Activated naive CD4-positive, alpha-beta T cell treated with anti-CD3 and anti-CD28 coated beads, Interleukin-2, amount 50 U/mL, for 24 hours (primary cell): ENCODE measurements around the gene TMEM145.
A peak's percentile ranks its signal among the peaks of the same experiment; 100 is the strongest.

Source experiments
- H3K27ac Mint-ChIP-seq: one replicate; pipeline ENCODE4 v1.8.0; 2021; ENCODE audit warnings: mild to moderate bottlenecking, mixed read lengths
- H3K27me3 Mint-ChIP-seq: one replicate; pipeline ENCODE4 v1.8.0; 2021; ENCODE audit warnings: mixed read lengths
- H3K36me3 Mint-ChIP-seq: one replicate; pipeline ENCODE4 v1.8.0; 2021; ENCODE audit warnings: mixed read lengths
- H3K4me1 Mint-ChIP-seq: one replicate; pipeline ENCODE4 v1.8.0; 2021; ENCODE audit warnings: mixed read lengths
- H3K4me3 Mint-ChIP-seq: one replicate; pipeline ENCODE4 v1.8.0; 2021; ENCODE audit warnings: mild to moderate bottlenecking, mixed read lengths
- H3K9me3 Mint-ChIP-seq: one replicate; pipeline ENCODE4 v1.8.0; 2021; ENCODE audit warnings: mixed read lengths

Gene TMEM145

DNA sequence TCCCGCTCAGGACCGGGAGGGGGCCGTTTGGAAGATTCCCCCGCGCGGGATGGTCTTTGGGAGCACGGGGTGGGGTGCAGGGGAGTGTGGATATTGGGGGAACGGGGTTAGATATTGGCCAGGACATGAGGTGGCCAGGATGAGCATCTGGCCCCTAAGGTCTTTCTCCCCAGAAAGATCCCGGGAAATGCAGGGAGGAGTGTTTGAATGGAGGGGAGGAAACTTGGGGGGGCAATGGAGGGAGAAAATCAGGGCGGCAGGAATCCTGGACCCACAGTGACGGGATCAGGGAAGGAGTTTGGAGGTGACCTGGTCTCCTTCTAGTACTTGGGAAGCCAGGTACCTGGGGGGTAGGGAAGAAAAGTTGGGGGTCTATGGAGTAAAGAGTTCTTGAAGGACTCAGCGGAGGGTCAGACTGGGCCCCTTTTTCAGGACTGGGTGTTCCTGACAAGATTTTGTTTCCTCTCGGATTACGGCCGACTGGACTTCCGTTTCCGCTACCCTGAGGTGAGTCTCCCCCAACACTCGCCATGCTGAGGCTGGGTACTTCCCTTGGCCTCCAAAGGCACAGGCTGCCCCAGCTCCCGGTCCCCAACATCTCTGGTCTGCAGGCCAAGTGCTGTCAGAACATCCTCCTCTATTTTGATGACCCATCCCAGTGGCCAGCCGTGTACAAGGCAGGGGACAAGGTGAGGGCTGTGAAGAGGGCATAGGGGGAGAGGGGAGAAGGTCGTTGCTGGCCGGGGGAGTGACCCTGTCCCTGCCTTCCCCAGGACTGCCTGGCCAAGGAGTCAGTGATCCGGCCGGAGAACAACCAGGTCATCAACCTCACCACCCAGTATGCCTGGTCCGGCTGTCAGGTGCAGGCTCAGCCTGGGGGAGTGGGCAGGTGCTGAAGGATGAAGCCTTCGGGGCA, 989 bp downstream of the TMEM145 start:
- Mint-ChIP-seq H3K4me3 (peak overlapping the region; percentile 63), H3K27me3 (peaks cover 20% of the 10 kb centered on the region), H3K9me3 (no peaks in the 10 kb centered on the region), H3K36me3 (no peaks in the 10 kb centered on the region), H3K27ac (no peak overlapping the region), H3K4me1 (peaks cover 11% of the 10 kb centered on the region)

DNA sequence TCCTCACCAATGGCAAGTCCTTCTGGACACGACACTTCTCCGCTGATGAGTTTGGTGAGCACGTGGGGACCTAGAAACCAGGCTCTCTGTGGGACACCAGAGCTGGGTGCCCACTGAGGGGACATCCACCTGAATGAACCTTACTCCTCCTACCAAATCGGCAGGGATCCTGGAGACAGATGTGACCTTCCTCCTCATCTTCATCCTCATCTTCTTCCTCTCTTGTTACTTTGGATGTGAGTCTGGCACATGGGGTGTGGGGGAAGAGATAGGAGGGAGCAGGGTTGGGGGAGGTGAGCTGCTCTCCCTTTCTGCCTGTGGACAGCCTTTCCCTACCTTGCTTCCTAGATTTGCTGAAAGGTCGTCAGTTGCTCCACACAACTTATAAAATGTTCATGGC, 1.9 kb downstream of the TMEM145 start:
- Mint-ChIP-seq H3K27me3 (peaks cover 20% of the 10 kb centered on the region), H3K36me3 (no peaks in the 10 kb centered on the region), H3K4me3 (no peak overlapping the region), H3K27ac (no peak overlapping the region), H3K4me1 (peaks cover 11% of the 10 kb centered on the region), H3K9me3 (no peaks in the 10 kb centered on the region)

DNA sequence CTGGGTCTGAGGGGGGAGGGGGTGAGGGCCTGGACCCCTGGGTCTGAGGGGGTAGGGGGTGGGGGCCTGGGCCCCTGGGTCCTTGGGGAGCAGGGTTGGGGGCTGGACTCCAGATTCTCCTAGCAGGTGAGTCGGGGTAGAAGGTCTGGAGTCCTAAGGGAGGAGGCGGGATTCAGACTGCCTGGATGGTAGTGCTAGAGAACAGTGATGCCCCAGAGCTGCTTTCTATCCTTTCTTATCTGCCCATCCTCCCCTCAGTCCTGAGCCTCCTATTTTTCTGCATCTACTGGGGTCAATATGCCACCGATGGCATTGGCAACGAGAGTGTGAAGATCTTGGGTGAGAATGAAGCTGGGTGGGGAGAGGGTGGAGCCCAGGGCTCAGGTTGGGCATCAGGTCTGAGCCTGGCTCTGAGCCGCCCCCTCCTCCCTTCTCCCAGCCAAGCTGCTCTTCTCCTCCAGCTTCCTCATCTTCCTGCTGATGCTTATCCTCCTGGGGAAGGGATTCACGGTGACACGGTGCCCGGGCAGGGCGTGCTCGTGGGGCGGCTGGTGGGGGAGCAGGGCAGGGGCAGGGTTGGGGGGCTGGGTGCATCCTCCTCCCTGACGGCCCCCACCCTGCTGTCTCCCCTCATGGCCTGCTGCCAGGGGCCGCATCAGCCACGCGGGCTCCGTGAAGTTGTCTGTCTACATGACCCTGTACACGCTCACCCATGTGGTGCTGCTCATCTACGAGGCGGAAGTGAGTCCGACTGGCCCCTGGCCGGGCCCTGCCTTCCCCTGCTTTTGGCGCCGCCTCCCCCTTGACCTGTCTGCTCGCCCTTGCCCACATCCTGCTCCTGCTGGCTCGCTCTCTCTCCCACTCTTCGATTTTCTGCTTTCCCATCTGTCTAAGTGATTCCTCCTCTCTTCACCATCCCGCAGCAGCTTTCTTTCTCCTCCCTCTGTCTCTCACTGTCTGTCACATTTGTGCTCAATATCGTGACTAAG, 3.4 kb downstream of the TMEM145 start:
- H3K9me3 Mint-ChIP-seq = no peaks in the 10 kb centered on the region
- peaks cover 11% of the 10 kb centered on the region for H3K4me1 Mint-ChIP-seq
- H3K36me3 Mint-ChIP-seq = no peaks in the 10 kb centered on the region
- H3K27me3 Mint-ChIP-seq = peaks cover 20% of the 10 kb centered on the region
- no peak overlapping the region for H3K27ac Mint-ChIP-seq
- no peak overlapping the region for H3K4me3 Mint-ChIP-seq

DNA sequence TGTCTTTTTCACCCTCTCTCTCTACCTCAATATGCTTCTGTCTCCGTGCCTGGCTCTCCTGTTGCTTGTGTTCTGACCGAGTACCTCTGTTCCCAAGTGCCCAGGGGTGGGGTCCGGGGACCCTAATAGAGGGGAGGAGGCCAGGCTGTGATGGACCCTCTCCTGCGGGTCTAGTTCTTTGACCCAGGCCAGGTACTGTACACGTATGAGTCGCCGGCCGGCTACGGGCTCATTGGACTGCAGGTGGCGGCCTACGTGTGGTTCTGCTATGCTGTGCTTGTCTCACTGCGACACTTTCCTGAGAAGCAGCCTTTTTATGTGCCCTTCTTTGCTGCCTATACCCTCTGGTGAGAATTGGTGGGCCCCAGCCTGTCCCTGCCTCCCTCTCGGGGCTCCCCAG, 4.4 kb downstream of the TMEM145 start:
- no peak overlapping the region for H3K27ac Mint-ChIP-seq
- no peaks in the 10 kb centered on the region for H3K9me3 Mint-ChIP-seq
- no peaks in the 10 kb centered on the region for H3K36me3 Mint-ChIP-seq
- H3K4me1 Mint-ChIP-seq = peaks cover 11% of the 10 kb centered on the region
- H3K4me3 Mint-ChIP-seq = no peak overlapping the region
- H3K27me3 Mint-ChIP-seq = peaks cover 15% of the 10 kb centered on the region

DNA sequence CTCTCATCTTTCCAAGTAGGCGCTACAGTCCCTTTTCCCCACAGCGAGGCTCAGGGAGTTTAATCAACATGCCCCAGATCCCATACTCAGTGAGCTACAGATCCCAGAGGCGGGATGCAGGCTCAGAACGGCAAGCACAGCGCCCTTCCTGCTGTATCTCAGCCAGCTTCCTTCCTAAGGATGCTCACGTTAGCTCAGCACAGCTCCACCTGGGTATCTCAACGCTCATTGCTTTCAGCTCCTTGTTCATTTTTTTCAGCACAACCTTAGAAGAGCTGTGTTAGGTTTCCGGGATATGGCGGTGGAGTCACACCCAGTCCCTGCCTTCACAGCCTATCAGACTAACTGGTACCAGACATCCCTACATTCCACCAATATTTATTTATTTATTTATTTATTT, 9.2 kb downstream of the TMEM145 start:
- peaks cover 16% of the 10 kb centered on the region for H3K4me1 Mint-ChIP-seq
- H3K27ac Mint-ChIP-seq = no peak overlapping the region
- no peaks in the 10 kb centered on the region for H3K36me3 Mint-ChIP-seq
- H3K9me3 Mint-ChIP-seq = no peaks in the 10 kb centered on the region
- no peak overlapping the region for H3K4me3 Mint-ChIP-seq
- peaks cover 8% of the 10 kb centered on the region for H3K27me3 Mint-ChIP-seq

DNA sequence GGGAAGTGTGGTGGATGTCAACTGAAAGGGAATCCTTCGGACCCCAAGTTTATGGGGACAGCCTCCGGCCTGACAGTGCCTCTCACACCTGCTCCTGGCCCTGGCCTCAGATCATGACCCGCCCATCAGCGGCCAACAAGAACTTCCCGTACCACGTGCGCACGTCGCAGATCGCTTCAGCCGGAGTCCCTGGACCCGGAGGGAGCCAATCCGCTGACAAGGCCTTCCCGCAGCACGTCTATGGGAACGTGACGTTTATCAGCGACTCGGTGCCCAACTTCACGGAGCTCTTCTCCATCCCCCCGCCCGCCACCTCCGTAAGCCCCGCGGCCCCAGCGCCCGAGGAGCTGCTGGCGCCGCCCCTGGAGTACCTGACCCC, 10.4 kb downstream of the TMEM145 start:
- Mint-ChIP-seq H3K27ac (no peak overlapping the region), H3K4me1 (peaks cover 23% of the 10 kb centered on the region), H3K9me3 (no peaks in the 10 kb centered on the region), H3K36me3 (no peaks in the 10 kb centered on the region), H3K27me3 (peaks cover 8% of the 10 kb centered on the region), H3K4me3 (no peak overlapping the region)

DNA sequence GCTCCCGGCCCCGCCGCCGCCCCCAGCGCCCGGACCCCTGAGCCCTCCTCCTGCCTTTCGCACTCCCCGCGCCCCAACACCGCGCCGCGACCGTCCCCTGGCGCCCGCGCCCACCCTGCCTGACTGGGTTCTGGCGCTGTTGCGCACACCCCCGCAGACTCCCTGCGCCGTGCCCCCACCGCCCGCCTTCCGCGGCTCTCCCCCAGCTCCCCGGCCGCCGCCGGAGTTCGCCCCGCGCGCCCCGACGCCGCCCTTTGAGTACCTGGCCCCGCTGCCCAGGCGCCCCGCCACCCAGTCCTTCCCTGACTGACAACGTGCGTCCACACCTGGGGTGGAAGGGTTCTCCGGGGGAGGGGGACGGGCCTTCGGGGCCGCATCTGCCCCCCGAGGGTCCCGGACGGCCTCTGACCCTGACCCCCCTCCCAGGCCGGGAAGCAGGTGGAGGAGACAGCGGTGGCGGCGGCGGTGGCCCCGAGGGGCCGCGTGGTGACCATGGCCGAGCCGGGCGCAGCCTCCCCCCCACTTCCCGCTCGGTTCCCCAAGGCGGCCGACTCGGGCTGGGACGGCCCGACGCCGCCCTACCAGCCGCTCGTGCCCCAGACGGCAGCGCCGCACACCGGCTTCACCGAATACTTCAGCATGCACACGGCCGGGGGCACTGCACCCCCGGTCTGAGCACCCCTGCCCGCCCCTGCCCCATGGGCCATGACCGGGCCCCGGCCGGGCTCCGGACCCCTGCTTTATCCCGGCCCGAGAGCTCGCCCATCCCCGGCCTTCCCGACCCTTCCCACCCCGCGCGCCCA, 10.9 kb downstream of the TMEM145 start:
- Mint-ChIP-seq H3K36me3 (no peaks in the 10 kb centered on the region), H3K4me1 (peaks cover 23% of the 10 kb centered on the region), H3K27ac (no peak overlapping the region), H3K9me3 (no peaks in the 10 kb centered on the region), H3K27me3 (peaks cover 8% of the 10 kb centered on the region), H3K4me3 (peak overlapping the region; percentile 4)

DNA sequence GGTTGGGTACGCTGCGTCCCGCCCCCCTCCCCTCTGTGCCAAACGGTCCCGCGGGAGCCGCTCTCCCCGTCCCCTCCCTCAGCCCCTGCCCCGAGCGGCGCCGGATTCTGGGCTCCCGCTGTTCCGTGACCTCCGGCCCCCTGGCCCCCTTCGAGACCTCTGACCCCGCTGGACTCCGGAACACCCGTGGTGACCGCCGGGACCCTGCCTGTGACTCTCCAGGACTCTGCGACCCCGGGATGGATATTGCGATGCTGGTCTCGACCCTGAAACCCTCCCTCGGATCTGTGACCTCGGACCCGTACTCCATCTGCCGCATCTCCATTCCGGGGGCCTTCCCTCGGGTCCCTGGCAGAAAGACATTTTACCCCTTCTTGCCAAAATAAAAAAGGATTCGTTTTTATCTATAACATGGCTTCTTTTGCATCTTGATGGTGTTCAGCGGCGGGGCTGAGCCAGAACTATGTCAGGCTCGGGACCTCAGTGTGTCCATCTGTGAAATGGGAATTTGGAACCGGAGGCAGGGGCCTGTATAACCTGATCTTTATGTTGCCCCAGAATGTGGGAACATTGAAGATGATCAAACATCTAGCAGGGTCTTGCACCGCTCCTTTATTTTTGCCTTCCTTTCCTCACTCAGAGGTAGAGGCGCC, 11.7 kb downstream of the TMEM145 start:
- H3K36me3 Mint-ChIP-seq = no peaks in the 10 kb centered on the region
- H3K27ac Mint-ChIP-seq = peak overlapping the region; percentile 85
- peak overlapping the region; percentile 91 for H3K4me3 Mint-ChIP-seq
- H3K27me3 Mint-ChIP-seq = peaks cover 8% of the 10 kb centered on the region
- H3K4me1 Mint-ChIP-seq = peaks cover 23% of the 10 kb centered on the region
- H3K9me3 Mint-ChIP-seq = no peaks in the 10 kb centered on the region

DNA sequence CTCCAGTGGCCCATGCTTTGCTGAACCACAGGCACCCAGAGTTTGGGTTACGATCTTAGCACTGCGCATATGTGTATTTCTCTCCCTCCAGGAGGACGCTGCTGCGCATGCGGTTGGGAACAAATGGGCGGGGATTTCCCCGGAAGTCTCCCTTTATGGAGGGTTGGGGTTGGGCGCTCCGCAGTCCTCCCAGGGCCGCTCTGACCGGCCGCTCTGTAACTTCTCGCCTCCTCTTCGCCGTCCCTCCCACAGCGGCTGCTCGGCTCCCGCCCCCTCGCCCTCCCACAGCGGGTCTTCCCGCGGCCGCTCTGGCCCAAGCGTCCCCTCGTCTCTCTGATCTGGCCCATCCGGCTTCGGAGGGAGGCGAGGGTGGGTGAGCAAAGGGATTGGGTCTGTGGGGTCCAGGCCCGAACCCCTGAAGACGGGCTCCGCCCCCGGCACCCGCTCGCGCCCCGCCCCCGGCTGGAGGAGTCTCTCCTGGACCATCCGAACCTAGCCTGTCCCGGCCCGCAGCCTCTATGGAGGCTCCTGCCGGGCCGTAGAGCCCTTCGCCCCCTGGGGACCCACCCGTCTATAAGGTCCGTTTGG, 12.3 kb downstream of the TMEM145 start, which contains the start of gene MEGF8:
TSS of gene MEGF8 (plus strand) at position 328 of the 588 bp plus-strand sequence. CDS start 609 bp downstream, outside the sequence.
- Mint-ChIP-seq H3K27me3 (peaks cover 8% of the 10 kb centered on the region), H3K9me3 (no peaks in the 10 kb centered on the region), H3K36me3 (no peaks in the 10 kb centered on the region), H3K27ac (peak within 1 kb of the TSS; percentile 85), H3K4me3 (peak within 1 kb of the TSS; percentile 91), H3K4me1 (peaks cover 23% of the 10 kb centered on the region)

DNA sequence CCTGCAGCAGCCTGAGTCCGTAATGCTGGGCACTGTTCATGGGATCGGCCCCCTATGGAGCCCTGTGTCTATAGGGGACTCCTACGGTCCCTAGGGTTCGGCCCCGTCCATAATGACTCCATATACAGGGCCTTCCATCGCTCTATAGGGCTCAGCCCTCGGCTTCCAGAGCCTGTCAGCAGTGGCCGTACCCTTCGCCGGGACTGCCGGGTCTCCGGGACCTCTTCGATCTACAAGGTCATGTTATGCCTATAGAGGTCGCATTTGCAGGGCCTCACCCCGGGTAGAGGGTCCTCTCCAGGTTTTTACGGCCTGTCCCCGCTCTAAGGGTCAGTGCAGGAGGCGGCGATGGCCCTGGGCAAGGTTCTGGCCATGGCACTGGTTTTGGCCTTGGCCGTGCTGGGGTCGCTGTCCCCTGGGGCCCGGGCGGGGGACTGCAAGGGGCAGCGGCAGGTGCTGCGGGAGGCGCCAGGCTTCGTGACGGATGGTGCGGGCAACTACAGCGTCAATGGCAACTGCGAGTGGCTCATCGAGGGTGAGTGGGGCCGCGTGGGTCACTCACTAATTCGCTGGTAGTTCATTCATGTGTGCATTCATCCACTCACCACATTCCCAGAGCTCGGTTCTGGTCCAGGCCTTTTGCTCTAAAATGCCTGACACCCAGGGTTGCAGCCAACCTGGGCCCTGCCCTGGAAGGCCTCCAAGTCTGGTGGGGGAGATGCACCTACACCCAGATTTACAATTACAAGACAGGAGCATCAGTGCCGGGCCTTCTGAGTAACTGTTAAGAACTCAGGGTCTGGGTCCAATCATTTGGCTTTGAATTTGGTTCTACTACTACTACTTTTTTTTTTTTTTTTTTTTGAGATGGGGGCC, 13.0 kb downstream of the TMEM145 start:
- Mint-ChIP-seq H3K4me1 (peaks cover 23% of the 10 kb centered on the region), H3K27me3 (peaks cover 8% of the 10 kb centered on the region), H3K36me3 (no peaks in the 10 kb centered on the region), H3K27ac (peak overlapping the region; percentile 51), H3K9me3 (no peaks in the 10 kb centered on the region), H3K4me3 (peak overlapping the region; percentile 91)

DNA sequence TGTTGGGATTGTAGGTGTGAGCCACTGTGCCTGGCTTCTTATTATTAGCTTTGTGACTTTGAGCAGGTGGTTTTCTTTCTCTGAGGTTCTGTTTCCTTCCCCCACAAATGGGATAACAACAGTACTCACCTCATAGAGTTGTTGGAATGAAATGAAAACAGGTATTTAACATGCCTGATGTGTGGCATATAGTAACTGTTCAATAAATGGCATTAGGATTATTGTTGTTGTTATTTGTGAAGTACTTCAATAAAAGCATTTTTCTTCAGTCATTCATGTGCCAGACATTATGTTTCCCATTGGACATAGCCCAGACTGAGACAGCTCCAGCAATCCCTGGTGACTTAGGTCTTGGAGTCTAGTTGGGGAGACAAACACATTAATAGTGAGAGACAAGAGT, 13.9 kb downstream of the TMEM145 start:
- no peaks in the 10 kb centered on the region for H3K36me3 Mint-ChIP-seq
- no peaks in the 10 kb centered on the region for H3K9me3 Mint-ChIP-seq
- H3K27me3 Mint-ChIP-seq = peaks cover 8% of the 10 kb centered on the region
- H3K4me1 Mint-ChIP-seq = peaks cover 23% of the 10 kb centered on the region
- peak overlapping the region; percentile 91 for H3K4me3 Mint-ChIP-seq
- no peak overlapping the region for H3K27ac Mint-ChIP-seq

DNA sequence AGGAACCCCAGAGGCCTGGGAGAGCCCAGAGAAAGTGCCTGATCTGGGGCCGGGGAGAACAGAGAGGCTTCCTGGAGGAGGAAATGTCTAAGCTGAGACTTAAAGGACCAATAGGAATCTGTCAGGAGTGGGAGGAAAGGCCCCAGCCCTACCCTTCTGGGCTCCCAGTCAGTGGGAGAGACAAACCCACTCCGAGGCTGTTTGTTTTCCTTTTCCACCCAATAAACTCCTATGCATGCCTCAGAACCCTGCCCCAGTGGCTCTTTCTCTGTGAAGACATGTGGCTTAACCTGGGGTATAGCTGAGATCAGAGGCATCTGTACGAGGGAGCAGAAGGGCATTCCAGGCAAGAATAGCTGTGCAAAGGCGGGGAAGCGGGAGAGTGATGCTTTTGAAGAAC, 14.3 kb downstream of the TMEM145 start:
- Mint-ChIP-seq H3K9me3 (no peaks in the 10 kb centered on the region), H3K36me3 (no peaks in the 10 kb centered on the region), H3K4me1 (peaks cover 23% of the 10 kb centered on the region), H3K27me3 (peaks cover 8% of the 10 kb centered on the region), H3K27ac (no peak overlapping the region), H3K4me3 (peak overlapping the region; percentile 91)

DNA sequence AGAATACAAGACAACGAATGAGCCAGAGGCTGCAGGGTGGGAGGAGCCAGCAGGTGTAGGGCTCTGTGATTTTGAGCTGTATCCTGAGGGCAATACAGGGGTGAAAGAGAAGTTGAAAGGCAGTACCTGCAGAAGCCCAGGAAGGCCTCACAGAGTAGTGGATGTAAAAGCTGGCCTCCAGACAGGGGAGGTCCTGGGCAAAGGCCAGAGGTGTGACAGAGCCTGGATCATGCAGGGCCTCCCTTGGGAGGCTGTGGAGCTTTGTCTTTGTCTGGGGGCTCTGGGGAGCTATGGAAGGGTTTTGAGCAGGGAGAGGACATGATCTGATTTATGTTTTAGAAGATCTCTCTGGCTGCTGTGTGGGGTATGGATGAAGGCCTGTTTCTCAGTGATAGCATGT, 15.0 kb downstream of the TMEM145 start:
- no peaks in the 10 kb centered on the region for H3K9me3 Mint-ChIP-seq
- no peak overlapping the region for H3K27ac Mint-ChIP-seq
- no peak overlapping the region for H3K4me3 Mint-ChIP-seq
- peaks cover 7% of the 10 kb centered on the region for H3K27me3 Mint-ChIP-seq
- no peaks in the 10 kb centered on the region for H3K36me3 Mint-ChIP-seq
- peaks cover 23% of the 10 kb centered on the region for H3K4me1 Mint-ChIP-seq

DNA sequence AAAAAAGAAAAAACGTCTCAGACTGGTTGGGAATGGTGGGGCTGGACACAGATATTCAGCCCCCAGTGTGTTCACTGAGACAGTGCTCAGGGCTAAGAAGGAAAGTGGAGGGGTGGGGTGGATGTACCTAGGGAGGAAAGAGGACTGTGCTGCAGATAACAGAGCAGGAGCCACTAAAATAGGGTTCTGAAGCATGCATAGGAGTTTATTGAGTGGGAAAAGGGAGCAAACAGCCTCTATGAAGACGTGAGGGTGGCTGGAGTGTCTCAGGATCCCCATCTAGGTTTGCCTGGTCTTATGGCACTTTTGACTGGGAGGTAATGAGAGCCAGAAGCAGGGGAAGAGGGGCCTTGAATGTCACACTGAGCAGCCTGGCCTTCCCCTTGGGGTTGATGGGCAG, 15.7 kb downstream of the TMEM145 start:
- Mint-ChIP-seq H3K9me3 (no peaks in the 10 kb centered on the region), H3K4me1 (peaks cover 23% of the 10 kb centered on the region), H3K36me3 (no peaks in the 10 kb centered on the region), H3K27ac (no peak overlapping the region), H3K4me3 (no peak overlapping the region), H3K27me3 (peaks cover 7% of the 10 kb centered on the region)
